Stimulated activated naive B cell treated with anti-CD40 and anti-IgM and Interleukin-4, amounts not matched to agents 10 μg/mL and 1 μg/mL and 100 μg/mL, for 72 hours (primary cell): Measurements from ENCODE around the gene DUSP23.

Source experiments
- ATAC-seq, 2 donors: fragments of 150-1000 bp; cut with Tn5 transposase; replicated peaks; 2 replicates each; pipeline ENCODE4 v1.10.0; 2021; ENCODE audit warnings: moderate library complexity in 1 of 2
- DNase-seq: peaks from one replicate; pipeline ENCODE4 v3.0.0; 2021
- H3K27ac Mint-ChIP-seq: one replicate; pipeline ENCODE4 v1.8.0; 2022; ENCODE audit warnings: mild to moderate bottlenecking, mixed read lengths
- H3K27me3 Mint-ChIP-seq, 2 donors: one replicate each; pipeline ENCODE4 v1.8.0; 2022; ENCODE audit warnings: mixed read lengths in 2 of 2
- H3K36me3 Mint-ChIP-seq, 2 donors: one replicate each; pipeline ENCODE4 v1.8.0; 2022; ENCODE audit warnings: mixed read lengths in 2 of 2, mild to moderate bottlenecking in 1 of 2
- H3K4me1 Mint-ChIP-seq, 2 donors: one replicate each; pipeline ENCODE4 v1.8.0; 2022; ENCODE audit warnings: mixed read lengths in 2 of 2, mild to moderate bottlenecking in 1 of 2
- H3K4me3 Mint-ChIP-seq, 2 donors: one replicate each; pipeline ENCODE4 v1.8.0; 2022; ENCODE audit warnings: mild to moderate bottlenecking in 2 of 2, mixed read lengths in 2 of 2, moderate library complexity in 1 of 2
- H3K9me3 Mint-ChIP-seq, 2 donors: one replicate each; pipeline ENCODE4 v1.8.0; 2022; ENCODE audit warnings: mixed read lengths in 2 of 2, mild to moderate bottlenecking in 1 of 2

DUSP23 gene

GRCh38 chr1:159799446-159799985 is 18.8 kb downstream of the DUSP23 start:
- no peak for DNase-seq
- no peak overlapping the region for H3K4me3 Mint-ChIP-seq

GRCh38 chr1:159800177-159800930 is 19.6 kb downstream of the DUSP23 start:
- Mint-ChIP-seq H3K27ac (no peak overlapping the region), H3K4me1 (peaks cover 8 to 9% of the 10 kb centered on the region in 2 donors), H3K36me3 (no peaks in the 10 kb centered on the region), H3K4me3 (no peak overlapping the region), H3K9me3 (no peaks in the 10 kb centered on the region), H3K27me3 (peaks cover 48 to 53% of the 10 kb centered on the region in 2 donors)
- DNase-seq (no peak), ATAC-seq (peak; percentile 53 to 59)

More at GRCh38 chr1:159799446-159799985, 18.8 kb downstream of the DUSP23 start:
- H3K4me1 Mint-ChIP-seq = peaks cover 8 to 9% of the 10 kb centered on the region in 2 donors
- H3K36me3 Mint-ChIP-seq = no peaks in the 10 kb centered on the region
- peaks cover 44 to 45% of the 10 kb centered on the region in 2 donors for H3K27me3 Mint-ChIP-seq
- no peaks in the 10 kb centered on the region for H3K9me3 Mint-ChIP-seq
- no peak overlapping the region for H3K27ac Mint-ChIP-seq
- no peak for ATAC-seq

GRCh38 chr1:159802111-159802510 is 21.3 kb downstream of the DUSP23 start, which contains the start of gene FCRL6:
Gene FCRL6, plus strand, starts transcription at chr1:159802360. Its CDS starts 65 bp downstream, at chr1:159802425.
- DNase-seq = no peak
- H3K9me3 Mint-ChIP-seq = no peaks in the 10 kb centered on the region
- peaks cover 8 to 9% of the 10 kb centered on the region in 2 donors for H3K4me1 Mint-ChIP-seq
- no peaks in the 10 kb centered on the region for H3K36me3 Mint-ChIP-seq
- no peak within 1 kb of the TSS for H3K4me3 Mint-ChIP-seq
- H3K27ac Mint-ChIP-seq = peak within 1 kb of the TSS; percentile 53
- H3K27me3 Mint-ChIP-seq = peaks cover 58 to 70% of the 10 kb centered on the region in 2 donors
- no peak for ATAC-seq

DNA sequence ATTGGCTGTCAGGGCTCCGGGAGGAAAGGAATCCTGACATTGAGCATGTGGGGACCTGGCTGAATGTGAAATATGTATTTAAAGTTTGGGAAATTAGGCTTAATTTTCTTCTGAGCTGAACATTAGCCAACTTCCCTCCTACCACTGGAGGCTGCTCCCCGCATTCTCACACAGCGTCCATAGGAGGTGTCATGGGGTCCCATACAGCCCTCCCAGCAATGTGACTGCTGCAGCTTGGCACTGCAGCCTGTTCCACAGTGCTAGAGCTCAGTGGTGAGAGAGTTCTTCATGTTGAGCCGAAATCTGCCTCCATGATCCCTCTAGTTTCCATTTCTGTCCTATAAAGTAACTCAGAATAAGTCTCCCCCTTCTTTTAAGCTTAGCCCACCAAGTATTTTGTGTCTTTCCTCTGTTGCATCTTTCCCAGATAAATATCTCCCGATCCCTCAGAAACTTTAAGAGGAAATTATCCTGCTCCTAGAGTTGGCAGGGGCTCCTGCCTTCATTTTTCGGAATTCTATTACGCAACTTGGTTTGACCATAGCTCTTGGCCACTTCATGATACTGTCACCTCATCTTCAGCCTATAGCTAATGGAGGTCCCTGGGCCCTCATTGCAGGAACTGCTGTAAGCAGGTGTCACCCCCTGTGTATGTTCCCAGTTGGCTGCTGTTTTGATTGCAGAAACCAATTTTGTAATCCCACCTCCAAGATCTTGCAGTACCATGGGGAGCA is 23.4 kb downstream of the DUSP23 start:
- peaks cover 8 to 9% of the 10 kb centered on the region in 2 donors for H3K4me1 Mint-ChIP-seq
- ATAC-seq = no peak

GRCh38 chr1:159804924-159805323 is 24.2 kb downstream of the DUSP23 start:
- peaks cover 7 to 8% of the 10 kb centered on the region in 2 donors for H3K4me1 Mint-ChIP-seq
- DNase-seq = no peak
- no peaks in the 10 kb centered on the region for H3K9me3 Mint-ChIP-seq
- H3K27ac Mint-ChIP-seq = no peak overlapping the region
- H3K36me3 Mint-ChIP-seq = no peaks in the 10 kb centered on the region
- no peak overlapping the region for H3K4me3 Mint-ChIP-seq
- no peak for ATAC-seq
- H3K27me3 Mint-ChIP-seq = peaks cover 59 to 78% of the 10 kb centered on the region in 2 donors

More for the DNA sequence above, 23.4 kb downstream of the DUSP23 start:
- Mint-ChIP-seq H3K27me3 (peaks cover 61 to 73% of the 10 kb centered on the region in 2 donors), H3K9me3 (no peaks in the 10 kb centered on the region), H3K36me3 (no peaks in the 10 kb centered on the region), H3K27ac (no peak overlapping the region), H3K4me3 (no peak overlapping the region)
- DNase-seq = no peak

- no peaks in the 10 kb centered on the region for H3K36me3 Mint-ChIP-seq
- no peaks in the 10 kb centered on the region for H3K9me3 Mint-ChIP-seq
- H3K4me3 Mint-ChIP-seq = no peak overlapping the region
- peaks cover 5 to 24% of the 10 kb centered on the region in 2 donors for H3K27me3 Mint-ChIP-seq
- DNase-seq (no peak), ATAC-seq (no peak)
- H3K4me1 Mint-ChIP-seq = no peaks in the 10 kb centered on the region
- H3K27ac Mint-ChIP-seq = no peak overlapping the region
These were observed 35.2 kb downstream of the DUSP23 start for GRCh38 chr1:159815926-159816325.

DNA sequence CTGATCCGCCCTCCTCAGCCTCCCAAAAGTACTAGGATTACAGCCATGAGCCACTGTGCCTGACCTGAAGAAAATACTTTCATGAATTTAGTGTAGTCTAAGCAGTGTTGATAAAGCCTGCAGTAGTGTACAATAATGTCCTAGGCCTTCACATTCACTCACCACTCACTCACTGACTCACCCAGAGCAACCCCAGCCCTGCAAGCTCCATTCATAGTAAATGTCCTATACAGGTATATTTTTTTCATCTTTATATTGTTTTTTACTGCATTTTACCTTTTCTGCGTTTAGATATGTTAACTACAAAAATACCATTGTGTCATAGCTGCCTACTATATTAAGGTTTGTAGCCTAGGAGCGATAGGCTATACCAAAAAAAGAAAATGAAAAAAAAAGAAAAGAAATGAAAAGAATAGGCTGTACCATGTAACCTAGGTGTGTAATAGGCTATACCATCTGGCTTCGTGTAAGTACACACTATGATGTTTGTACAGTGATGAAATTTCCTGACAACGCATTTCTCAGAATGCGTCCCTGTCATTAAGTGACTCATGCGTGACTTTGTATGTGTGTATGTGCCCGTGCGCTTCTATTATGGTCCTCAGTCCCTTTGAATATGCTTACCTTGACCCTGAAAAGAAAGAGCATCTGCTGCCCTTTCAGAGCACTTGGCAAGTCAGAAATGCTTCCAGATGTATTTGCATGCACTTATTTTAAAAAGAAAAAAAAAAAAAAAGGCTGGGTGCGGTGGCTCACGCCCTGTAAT is 36.7 kb downstream of the DUSP23 start:
- peaks cover 8 to 23% of the 10 kb centered on the region in 2 donors for H3K27me3 Mint-ChIP-seq
- no peaks in the 10 kb centered on the region for H3K4me1 Mint-ChIP-seq
- no peak for DNase-seq
- H3K4me3 Mint-ChIP-seq = no peak overlapping the region
- ATAC-seq = no peak
- H3K9me3 Mint-ChIP-seq = no peaks in the 10 kb centered on the region
- H3K27ac Mint-ChIP-seq = no peak overlapping the region
- no peaks in the 10 kb centered on the region for H3K36me3 Mint-ChIP-seq

GRCh38 chr1:159821171-159821867 is 40.6 kb downstream of the DUSP23 start:
- peaks cover 5% of the 10 kb centered on the region in 2 donors for H3K4me1 Mint-ChIP-seq
- peaks cover 28 to 34% of the 10 kb centered on the region in 2 donors for H3K27me3 Mint-ChIP-seq
- H3K4me3 Mint-ChIP-seq = no peak overlapping the region
- DNase-seq = no peak
- no peak overlapping the region for H3K27ac Mint-ChIP-seq
- no peaks in the 10 kb centered on the region for H3K9me3 Mint-ChIP-seq
- no peak for ATAC-seq
- H3K36me3 Mint-ChIP-seq = no peaks in the 10 kb centered on the region

DNA sequence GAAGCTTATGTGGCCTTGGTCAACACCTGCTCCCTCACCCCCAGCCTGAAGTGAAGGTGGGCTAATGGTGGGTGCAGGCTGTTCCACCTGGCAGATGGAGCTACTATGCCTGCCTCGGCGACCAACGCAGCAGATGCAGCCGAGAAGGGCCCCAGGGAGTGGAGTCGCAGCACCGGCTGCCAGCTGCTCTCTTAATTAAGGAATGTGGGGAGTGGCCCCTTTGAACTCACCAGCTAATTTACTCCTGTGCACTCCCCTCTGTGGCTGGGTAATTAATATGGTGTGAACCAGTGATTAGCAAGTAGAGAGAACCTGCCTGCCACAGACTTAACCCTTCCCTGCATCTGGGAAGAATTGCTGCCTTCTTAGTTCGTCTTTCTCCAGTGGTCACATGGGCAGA is 42.6 kb downstream of the DUSP23 start:
- H3K9me3 Mint-ChIP-seq = no peaks in the 10 kb centered on the region
- no peak for DNase-seq
- H3K4me3 Mint-ChIP-seq = no peak overlapping the region
- peaks cover 10 to 11% of the 10 kb centered on the region in 2 donors for H3K4me1 Mint-ChIP-seq
- H3K27me3 Mint-ChIP-seq = peaks cover 28 to 34% of the 10 kb centered on the region in 2 donors
- ATAC-seq = no peak
- H3K36me3 Mint-ChIP-seq = no peaks in the 10 kb centered on the region
- no peak overlapping the region for H3K27ac Mint-ChIP-seq

DNA sequence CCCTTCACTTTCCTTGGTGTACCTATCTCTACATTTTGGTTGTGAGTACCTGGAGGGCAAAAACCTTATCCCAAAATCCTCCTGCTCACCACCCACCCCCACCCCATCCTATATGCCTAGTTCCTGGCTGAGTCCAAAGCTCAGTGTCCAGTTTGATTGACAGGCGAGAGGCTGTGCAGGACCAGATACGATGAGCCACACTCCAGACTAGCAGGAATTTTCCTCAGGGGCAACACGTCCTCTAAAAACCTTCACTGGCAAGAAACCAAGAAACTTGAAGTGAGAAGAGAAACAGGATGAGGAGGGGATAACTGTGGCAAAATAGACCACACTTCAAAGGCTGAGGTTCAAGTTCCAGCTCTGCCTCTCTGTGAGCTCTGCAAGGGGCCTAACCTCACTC is 44.8 kb downstream of the DUSP23 start:
- no peak for DNase-seq
- no peak for ATAC-seq
- Mint-ChIP-seq H3K27me3 (peaks cover 23 to 34% of the 10 kb centered on the region in 2 donors), H3K27ac (no peak overlapping the region), H3K4me1 (peaks cover 17 to 21% of the 10 kb centered on the region in 2 donors), H3K4me3 (no peak overlapping the region), H3K36me3 (no peaks in the 10 kb centered on the region), H3K9me3 (no peaks in the 10 kb centered on the region)

- Mint-ChIP-seq H3K27ac (peak within 1 kb of the TSS; percentile 33), H3K4me3 (no peak within 1 kb of the TSS), H3K27me3 (peaks cover 23 to 34% of the 10 kb centered on the region in 2 donors), H3K36me3 (no peaks in the 10 kb centered on the region), H3K9me3 (no peaks in the 10 kb centered on the region), H3K4me1 (peaks cover 17 to 21% of the 10 kb centered on the region in 2 donors)
- DNase-seq = no peak
- peak; percentile 35 to 43 for ATAC-seq
These were observed 45.8 kb downstream of the DUSP23 start, which contains the start of gene SLAMF8 for GRCh38 chr1:159826441-159827101. Gene SLAMF8, plus strand, starts transcription at chr1:159826873. Its CDS starts 26 bp downstream, at chr1:159826899.

DNA sequence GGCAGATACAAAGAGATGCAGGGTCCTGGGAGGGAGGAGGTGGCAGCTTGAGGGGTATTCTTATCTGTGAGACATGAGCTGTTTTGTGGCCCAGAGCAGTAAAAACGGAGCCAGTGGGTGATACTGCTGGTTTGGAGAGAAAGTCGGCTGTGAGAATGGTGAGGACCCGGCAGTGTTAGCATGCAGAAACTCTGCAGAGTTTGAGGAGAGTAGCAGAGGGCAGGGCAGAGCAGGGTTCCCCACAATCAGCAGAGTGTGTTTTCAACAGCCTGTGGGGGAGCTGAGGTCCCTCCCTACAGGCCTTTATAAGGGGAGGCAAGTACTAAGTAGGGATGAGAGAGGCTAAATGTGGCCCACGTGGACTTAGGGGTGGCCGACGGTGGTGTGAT is 46.3 kb downstream of the DUSP23 start:
- H3K27me3 Mint-ChIP-seq = peaks cover 20 to 31% of the 10 kb centered on the region in 2 donors
- H3K4me1 Mint-ChIP-seq = peaks cover 17 to 21% of the 10 kb centered on the region in 2 donors
- no peak overlapping the region for H3K27ac Mint-ChIP-seq
- H3K36me3 Mint-ChIP-seq = no peaks in the 10 kb centered on the region
- DNase-seq = no peak
- no peak for ATAC-seq
- H3K9me3 Mint-ChIP-seq = no peaks in the 10 kb centered on the region
- no peak overlapping the region for H3K4me3 Mint-ChIP-seq

- ATAC-seq = no peak
- Mint-ChIP-seq H3K36me3 (no peaks in the 10 kb centered on the region), H3K27me3 (peaks cover 20 to 27% of the 10 kb centered on the region in 2 donors), H3K9me3 (no peaks in the 10 kb centered on the region), H3K4me1 (peaks cover 17 to 21% of the 10 kb centered on the region in 2 donors), H3K27ac (no peak overlapping the region), H3K4me3 (no peak overlapping the region)
- DNase-seq = no peak
These were observed 46.8 kb downstream of the DUSP23 start for GRCh38 chr1:159827549-159827948.
